Measurements from ENCODE around the gene XPR1.
"Not testable (repeated sequence)": the region's sequence is repeated elsewhere in the genome, so short reads cannot be mapped to it uniquely, and the experiment has no call there.

DNA sequence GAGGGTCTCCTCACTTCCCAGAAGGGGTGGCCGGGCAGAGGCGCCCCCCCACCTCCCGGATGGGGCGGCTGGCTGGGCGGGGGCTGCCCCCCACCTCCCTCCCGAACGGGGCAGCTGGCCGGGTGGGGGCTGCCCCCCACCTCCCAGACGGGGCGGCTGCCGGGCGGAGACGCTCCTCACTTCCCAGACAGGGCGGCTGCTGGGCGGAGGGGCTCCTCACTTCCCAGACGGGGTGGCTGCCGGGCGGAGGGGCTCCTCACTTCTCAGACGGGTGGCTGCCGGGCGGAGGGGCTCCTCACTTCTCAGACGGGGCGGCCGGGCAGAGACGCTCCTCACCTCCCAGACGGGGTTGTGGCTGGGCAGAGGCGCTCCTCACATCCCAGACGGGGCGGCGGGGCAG is 78.9 kb downstream of the XPR1 start:
- TF ChIP-seq, protein P1, sequence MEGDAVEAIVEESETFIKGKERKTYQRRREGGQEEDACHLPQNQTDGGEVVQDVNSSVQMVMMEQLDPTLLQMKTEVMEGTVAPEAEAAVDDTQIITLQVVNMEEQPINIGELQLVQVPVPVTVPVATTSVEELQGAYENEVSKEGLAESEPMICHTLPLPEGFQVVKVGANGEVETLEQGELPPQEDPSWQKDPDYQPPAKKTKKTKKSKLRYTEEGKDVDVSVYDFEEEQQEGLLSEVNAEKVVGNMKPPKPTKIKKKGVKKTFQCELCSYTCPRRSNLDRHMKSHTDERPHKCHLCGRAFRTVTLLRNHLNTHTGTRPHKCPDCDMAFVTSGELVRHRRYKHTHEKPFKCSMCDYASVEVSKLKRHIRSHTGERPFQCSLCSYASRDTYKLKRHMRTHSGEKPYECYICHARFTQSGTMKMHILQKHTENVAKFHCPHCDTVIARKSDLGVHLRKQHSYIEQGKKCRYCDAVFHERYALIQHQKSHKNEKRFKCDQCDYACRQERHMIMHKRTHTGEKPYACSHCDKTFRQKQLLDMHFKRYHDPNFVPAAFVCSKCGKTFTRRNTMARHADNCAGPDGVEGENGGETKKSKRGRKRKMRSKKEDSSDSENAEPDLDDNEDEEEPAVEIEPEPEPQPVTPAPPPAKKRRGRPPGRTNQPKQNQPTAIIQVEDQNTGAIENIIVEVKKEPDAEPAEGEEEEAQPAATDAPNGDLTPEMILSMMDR (IDR thresholded peaks at IDR 0.05): not testable (repeated sequence)
- TF ChIP-seq POLR2AphosphoS5 (IDR thresholded peaks at IDR 0.05; ENCODE audit: insufficient read depth in 1 of 2, low read depth in 1 of 2): not testable (repeated sequence)
